H1 (cell line): Measurements from ENCODE around the gene KLF9. TPM values are rescaled to one million over a fixed set of nuclear protein-coding genes. Genes with fewer than 3 reads are reported as not detected.

Experiments used
- ASH2L ChIP-seq: fragments of 200-600, 300-600 bp; sonication (generic); IDR thresholded peaks from one replicate; pipeline ENCODE4 v1.7.1; 2017; ENCODE audit warnings: low read length
- ATF3 ChIP-seq: IDR thresholded peaks from 2 replicates; pipeline ENCODE4 v1.6.1; 2011; ENCODE audit warnings: low read depth, mild to moderate bottlenecking, low read length; ENCODE audit not compliant: insufficient read depth
- BRCA1 ChIP-seq: IDR thresholded peaks from 2 replicates; pipeline ENCODE4 v1.6.1; 2012; ENCODE audit warnings: low read depth, low read length, improper control_type of control experiment
- CBX8 ChIP-seq: fragments of 300-800, 300-1000 bp; sonication (generic); IDR thresholded peaks from 2 replicates; pipeline ENCODE4 v1.7.1; 2016; ENCODE audit warnings: low read depth, low read length, borderline replicate concordance
- CEBPB ChIP-seq: IDR thresholded peaks from 2 replicates; pipeline ENCODE4 v1.6.1; 2012; ENCODE audit warnings: low read depth, low read length
- CHD7 ChIP-seq: fragments of 300-600 bp; sonication (generic); IDR thresholded peaks from 2 replicates; pipeline ENCODE4 v1.7.1; 2012; ENCODE audit warnings: low read length, moderate library complexity, mild to moderate bottlenecking, inconsistent platforms; ENCODE audit not compliant: insufficient replicate concordance
- CREB1 ChIP-seq: IDR thresholded peaks from 2 replicates; pipeline ENCODE4 v1.6.1; 2012; ENCODE audit warnings: inconsistent platforms
- EZH2 ChIP-seq: fragments of 200-600 bp; sonication (generic); IDR thresholded peaks from 2 replicates; pipeline ENCODE4 v1.7.1; 2012; ENCODE audit warnings: low read depth, mild to moderate bottlenecking, moderate library complexity, low read length, inconsistent platforms; ENCODE audit not compliant: severe bottlenecking
- FOSL1 ChIP-seq: IDR thresholded peaks from 2 replicates; pipeline ENCODE4 v1.6.1; 2011; ENCODE audit warnings: mild to moderate bottlenecking, low read depth, low read length, moderate library complexity; ENCODE audit not compliant: insufficient read depth
- RXRA ChIP-seq: IDR thresholded peaks from 2 replicates; pipeline ENCODE4 v1.6.1; 2011; ENCODE audit warnings: low read depth, mild to moderate bottlenecking, low read length, moderate library complexity; ENCODE audit not compliant: insufficient read depth
- SP1 ChIP-seq: IDR thresholded peaks from 2 replicates; pipeline ENCODE4 v1.6.1; 2011; ENCODE audit warnings: low read depth, low read length
- TAF7 ChIP-seq: optimal IDR thresholded peaks from 2 replicates; pipeline ENCODE3; 2011; ENCODE audit warnings: low read depth, mild to moderate bottlenecking, inconsistent platforms, low read length, moderate library complexity, borderline replicate concordance
- polyA plus RNA-seq, 7 experiments: library from polyadenylated mRNA; depleted of rRNA in 3 of 7; stranded (reverse) in 5 of 7; unstranded in 2 of 7; fragments of >200 nt in 5 of 7; fragments of 200-250 nt in 2 of 7; gene quantifications; 1 replicate in 5 of 7; 2 replicates in 1 of 7; 4 replicates in 1 of 7; pipeline versions ENCODE4 v1.2.1 to v1.2.3, GENCODE V29; 2011 to 2013; ENCODE audit warnings: missing spikeins in 2 of 7, mixed read lengths in 2 of 7
- total RNA-seq: library from RNA; stranded (reverse); fragmentation: NEBNext Ultra II Directional; extraction: Animal tissue kit (Norgen Biotek cat#: 25700); gene quantifications from 2 replicates; pipeline ENCODE4 v1.2.1, GENCODE V29; 2021

The KLF9 gene
- total and polyA plus RNA-seq, 2 of the 8 experiments (the other 6 are each of a cell fraction or from before 2014, with no cell fraction given), result 0.47 to 0.82 TPM

GRCh38 chr9:70355801-70356200 is 58.7 kb downstream of the KLF9 start (continued):
- TF ChIP-seq CHD7, result no peak
- TF ChIP-seq RXRA, result no peak
- no peak for TF ChIP-seq CREB1
- no peak for TF ChIP-seq ASH2L
- no peak for TF ChIP-seq SP1
- no peak for TF ChIP-seq BRCA1
- TF ChIP-seq FOSL1, result no peak
- no peak for TF ChIP-seq TAF7
- TF ChIP-seq CEBPB, result no peak
- TF ChIP-seq ATF3, result no peak
- TF ChIP-seq EZH2, result no peak
- no peak for TF ChIP-seq CBX8
